Astrocyte of the spinal cord (primary cell): ENCODE results near the gene TMEM134.

Experiments used
- DNase-seq: peaks from one replicate; pipeline ENCODE4 v3.0.0; 2011; ENCODE audit warnings: low read depth, low spot score
- H3K4me3 ChIP-seq: 2 replicates; pipeline ENCODE4 v1.5.1; 2011; ENCODE audit warnings: low read depth, mild to moderate bottlenecking, low read length, moderate library complexity
- in situ Hi-C: cut with HindIII; loops from 2 replicates; pipeline ENCODE4 v1.10.0; 2017; ENCODE audit warnings: low sequenced_read_pairs
- TF ChIP-seq, protein P1 (sequence below): IDR thresholded peaks from 2 replicates; pipeline ENCODE4 v1.5.1; 2012; ENCODE audit warnings: low read depth, mild to moderate bottlenecking, low read length, inconsistent platforms

Gene TMEM134

DNA sequence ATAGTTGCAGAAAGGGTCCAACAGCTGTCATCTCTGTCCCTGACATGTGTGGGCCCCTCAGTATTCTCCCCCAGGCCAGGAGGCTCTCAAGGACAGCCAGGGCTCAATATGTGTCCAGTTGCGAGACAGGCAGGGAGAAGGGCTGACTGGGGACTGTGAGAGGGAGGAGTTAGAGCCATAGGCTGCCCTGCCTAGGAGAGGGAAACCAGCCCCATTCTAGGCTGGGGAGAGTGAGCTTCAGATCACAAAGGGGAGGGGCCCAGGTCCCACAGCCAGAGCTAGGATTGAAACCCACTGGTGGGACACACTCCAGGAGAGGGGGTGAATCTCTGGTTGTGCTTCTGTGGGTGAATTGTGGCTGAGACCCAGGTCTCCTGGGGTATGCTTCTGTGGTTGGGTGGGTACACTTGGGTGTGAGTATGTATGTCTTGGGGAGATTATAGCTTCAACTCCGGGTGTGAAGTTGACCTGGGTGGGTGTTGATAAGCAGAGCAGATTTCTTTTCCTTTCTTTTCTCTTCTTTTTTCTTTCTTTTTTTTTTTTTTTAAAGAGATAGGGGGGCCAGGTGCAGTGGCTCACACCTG lies 55.7 kb downstream of the TMEM134 start:
- in situ Hi-C loops: no loop called here
- TF ChIP-seq, protein P1, sequence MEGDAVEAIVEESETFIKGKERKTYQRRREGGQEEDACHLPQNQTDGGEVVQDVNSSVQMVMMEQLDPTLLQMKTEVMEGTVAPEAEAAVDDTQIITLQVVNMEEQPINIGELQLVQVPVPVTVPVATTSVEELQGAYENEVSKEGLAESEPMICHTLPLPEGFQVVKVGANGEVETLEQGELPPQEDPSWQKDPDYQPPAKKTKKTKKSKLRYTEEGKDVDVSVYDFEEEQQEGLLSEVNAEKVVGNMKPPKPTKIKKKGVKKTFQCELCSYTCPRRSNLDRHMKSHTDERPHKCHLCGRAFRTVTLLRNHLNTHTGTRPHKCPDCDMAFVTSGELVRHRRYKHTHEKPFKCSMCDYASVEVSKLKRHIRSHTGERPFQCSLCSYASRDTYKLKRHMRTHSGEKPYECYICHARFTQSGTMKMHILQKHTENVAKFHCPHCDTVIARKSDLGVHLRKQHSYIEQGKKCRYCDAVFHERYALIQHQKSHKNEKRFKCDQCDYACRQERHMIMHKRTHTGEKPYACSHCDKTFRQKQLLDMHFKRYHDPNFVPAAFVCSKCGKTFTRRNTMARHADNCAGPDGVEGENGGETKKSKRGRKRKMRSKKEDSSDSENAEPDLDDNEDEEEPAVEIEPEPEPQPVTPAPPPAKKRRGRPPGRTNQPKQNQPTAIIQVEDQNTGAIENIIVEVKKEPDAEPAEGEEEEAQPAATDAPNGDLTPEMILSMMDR: no peak
- no peak overlapping the region for H3K4me3 ChIP-seq
- no peak for DNase-seq

- no peak overlapping the region for H3K4me3 ChIP-seq
- TF ChIP-seq, protein P1: no peak
- in situ Hi-C loops: no loop called here
- DNase-seq: no peak
These were observed 56.4 kb downstream of the TMEM134 start for GRCh38 chr11:67412495-67413179.

GRCh38 chr11:67411785-67412152 lies 57.3 kb downstream of the TMEM134 start:
- TF ChIP-seq, protein P1: no peak
- in situ Hi-C loops: no loop called here
- H3K4me3 ChIP-seq: no peak overlapping the region

More at GRCh38 chr11:67411785-67412152, 57.3 kb downstream of the TMEM134 start:
- no peak for DNase-seq
